Measurements from ENCODE around the gene C6orf118. TPM values are rescaled to one million over a fixed set of nuclear protein-coding genes. Genes with fewer than 3 reads are reported as not detected.

The C6orf118 gene
- total RNA-seq, 2 donors from 2014 or later, result 0.52 TPM; not detected in 1

- Histone ChIP-seq H3K4me1 (no peaks in the 10 kb centered on the region), H3K9me3 (peaks cover 0 to 4% (median 0%) of the 10 kb centered on the region in 3 donors)
- WGBS, 2 donors, result 65 to 93% methylated on average over 1 of the region's 1 CpG
Observed at GRCh38 chr6:165321555-165322145, 12.2 kb upstream of the C6orf118 start.

GRCh38 chr6:165321150-165321549 is 11.7 kb upstream of the C6orf118 start:
- Histone ChIP-seq H3K36me3 (replicated peaks in 1 of 2; ENCODE audit: insufficient read depth in 1 of 2, low read depth in 2 of 2) (no peaks in the 10 kb centered on the region), H3K4me3 (no peak overlapping the region), H3K9me3 (peaks cover 0 to 4% (median 0%) of the 10 kb centered on the region in 3 donors), H3K4me1 (no peaks in the 10 kb centered on the region), H3K27me3 (no peaks in the 10 kb centered on the region), H3K27ac (no peak overlapping the region)
- DNase-seq, result no peak
- WGBS, 2 donors, result 62 to 71% methylated on average over 3 of the region's 3 CpGs
- no peak for ATAC-seq
- TF ChIP-seq CTCF (IDR thresholded peaks at IDR 0.05) (no peak), POLR2A (IDR thresholded peaks at IDR 0.05) (no peak)
- intact Hi-C loops (cut with DNase I), result no loop called here

More at GRCh38 chr6:165321555-165322145, 12.2 kb upstream of the C6orf118 start:
- DNase-seq, result no peak
- no peak for ATAC-seq
- H3K4me3 ChIP-seq, result no peak overlapping the region
- H3K36me3 ChIP-seq (replicated peaks in 1 of 2; ENCODE audit: insufficient read depth in 1 of 2, low read depth in 2 of 2), result no peaks in the 10 kb centered on the region
- intact Hi-C loops (cut with DNase I), result no loop called here
- no peak overlapping the region for H3K27ac ChIP-seq
- no peaks in the 10 kb centered on the region for H3K27me3 ChIP-seq
- TF ChIP-seq CTCF (IDR thresholded peaks at IDR 0.05), result no peak
- TF ChIP-seq POLR2A (IDR thresholded peaks at IDR 0.05), result no peak

GRCh38 chr6:165317723-165318122 is 8.3 kb upstream of the C6orf118 start:
- Histone ChIP-seq H3K27ac (no peak overlapping the region), H3K4me1 (no peaks in the 10 kb centered on the region), H3K36me3 (replicated peaks in 1 of 2; ENCODE audit: insufficient read depth in 1 of 2, low read depth in 2 of 2) (no peaks in the 10 kb centered on the region), H3K27me3 (no peaks in the 10 kb centered on the region), H3K4me3 (no peak overlapping the region), H3K9me3 (peaks cover 0 to 4% (median 0%) of the 10 kb centered on the region in 3 donors)
- TF ChIP-seq POLR2A (IDR thresholded peaks at IDR 0.05) (no peak), CTCF (IDR thresholded peaks at IDR 0.05) (no peak)
- WGBS, 2 donors, result 67 to 75% methylated on average over 14 of the region's 14 CpGs
- intact Hi-C loops (cut with DNase I), result no loop called here
- ATAC-seq (no peak), DNase-seq (no peak)

- H3K9me3 ChIP-seq, result no peaks in the 10 kb centered on the region
- intact Hi-C loops (cut with DNase I), result no loop called here
- no peak for DNase-seq
- peaks cover 0 to 5% of the 10 kb centered on the region in 2 donors for H3K27me3 ChIP-seq
- peaks cover 8% of the 10 kb centered on the region for H3K4me1 ChIP-seq
- 55 to 81% methylated on average over 3 of the region's 3 CpGs for WGBS, 2 donors
- H3K27ac ChIP-seq, result no peak overlapping the region
- no peak overlapping the region for H3K4me3 ChIP-seq
- no peak for ATAC-seq
- no peaks in the 10 kb centered on the region for H3K36me3 ChIP-seq (replicated peaks in 1 of 2; ENCODE audit: insufficient read depth in 1 of 2, low read depth in 2 of 2)
- TF ChIP-seq POLR2A (IDR thresholded peaks at IDR 0.05), result no peak
Observed at GRCh38 chr6:165306955-165307354, 2.5 kb downstream of the C6orf118 start.

- Histone ChIP-seq H3K27ac (no peak overlapping the region), H3K9me3 (no peaks in the 10 kb centered on the region), H3K36me3 (replicated peaks in 1 of 2; ENCODE audit: insufficient read depth in 1 of 2, low read depth in 2 of 2) (no peaks in the 10 kb centered on the region), H3K4me3 (no peak overlapping the region), H3K4me1 (no peaks in the 10 kb centered on the region), H3K27me3 (no peaks in the 10 kb centered on the region)
- TF ChIP-seq POLR2A (IDR thresholded peaks at IDR 0.05) (no peak), CTCF (IDR thresholded peaks at IDR 0.05) (no peak)
- DNase-seq (no peak), ATAC-seq (no peak)
- intact Hi-C loops (cut with DNase I), result no loop called here
- 82 to 84% methylated on average over 30 to 37 of the region's 38 CpGs for WGBS, 2 donors
Observed at GRCh38 chr6:165301372-165302246, 7.8 kb downstream of the C6orf118 start.

Data from body of pancreas (tissue), 4 donors.